ENCODE measurements around the gene SLC4A8.
"Not testable (repeated sequence)": the region's sequence is repeated elsewhere in the genome, so short reads cannot be mapped to it uniquely, and the experiment has no call there.

The SLC4A8 gene

DNA sequence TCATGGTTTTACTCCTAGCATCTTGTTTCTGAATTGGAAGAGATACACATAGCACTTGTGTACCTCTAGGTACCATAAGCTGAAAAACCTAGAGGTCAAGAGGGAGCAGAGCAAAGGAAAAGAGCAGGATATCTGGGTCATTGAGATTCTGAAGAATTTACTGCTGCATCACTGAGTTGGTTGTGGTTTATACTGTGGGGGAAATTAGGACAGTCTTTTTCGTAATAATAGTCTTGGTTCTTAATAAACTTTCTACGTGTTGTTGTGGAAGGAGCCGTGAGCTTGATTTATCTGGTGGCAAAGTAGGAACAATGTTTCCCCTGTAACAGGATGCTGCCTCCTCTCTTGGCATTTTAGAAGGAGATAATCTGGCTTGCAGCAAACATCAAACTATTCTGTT lies 80.2 kb downstream of the SLC4A8 start:
- H3K4me3 ChIP-seq (ENCODE audit: control insufficient read depth, low read depth, low read length), result no peak overlapping the region
- TF ChIP-seq, protein P1, sequence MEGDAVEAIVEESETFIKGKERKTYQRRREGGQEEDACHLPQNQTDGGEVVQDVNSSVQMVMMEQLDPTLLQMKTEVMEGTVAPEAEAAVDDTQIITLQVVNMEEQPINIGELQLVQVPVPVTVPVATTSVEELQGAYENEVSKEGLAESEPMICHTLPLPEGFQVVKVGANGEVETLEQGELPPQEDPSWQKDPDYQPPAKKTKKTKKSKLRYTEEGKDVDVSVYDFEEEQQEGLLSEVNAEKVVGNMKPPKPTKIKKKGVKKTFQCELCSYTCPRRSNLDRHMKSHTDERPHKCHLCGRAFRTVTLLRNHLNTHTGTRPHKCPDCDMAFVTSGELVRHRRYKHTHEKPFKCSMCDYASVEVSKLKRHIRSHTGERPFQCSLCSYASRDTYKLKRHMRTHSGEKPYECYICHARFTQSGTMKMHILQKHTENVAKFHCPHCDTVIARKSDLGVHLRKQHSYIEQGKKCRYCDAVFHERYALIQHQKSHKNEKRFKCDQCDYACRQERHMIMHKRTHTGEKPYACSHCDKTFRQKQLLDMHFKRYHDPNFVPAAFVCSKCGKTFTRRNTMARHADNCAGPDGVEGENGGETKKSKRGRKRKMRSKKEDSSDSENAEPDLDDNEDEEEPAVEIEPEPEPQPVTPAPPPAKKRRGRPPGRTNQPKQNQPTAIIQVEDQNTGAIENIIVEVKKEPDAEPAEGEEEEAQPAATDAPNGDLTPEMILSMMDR (conservative IDR thresholded peaks at IDR 0.05; ENCODE audit: control insufficient read depth, insufficient read depth, low read depth, low read length), result no peak
- no peak for DNase-seq (ENCODE audit: low read depth)

- H3K4me3 ChIP-seq (ENCODE audit: control insufficient read depth, low read depth, low read length), result no peak overlapping the region
- TF ChIP-seq, protein P1 (conservative IDR thresholded peaks at IDR 0.05; ENCODE audit: control insufficient read depth, insufficient read depth, low read depth, low read length), result no peak
- no peak for DNase-seq (ENCODE audit: low read depth)
Observed at GRCh38 chr12:51505360-51506105, 80.9 kb downstream of the SLC4A8 start.

GRCh38 chr12:51507178-51507577 lies 82.5 kb downstream of the SLC4A8 start:
- TF ChIP-seq, protein P1 (conservative IDR thresholded peaks at IDR 0.05; ENCODE audit: control insufficient read depth, insufficient read depth, low read depth, low read length), result no peak
- DNase-seq (ENCODE audit: low read depth), result no peak
- no peak overlapping the region for H3K4me3 ChIP-seq (ENCODE audit: control insufficient read depth, low read depth, low read length)

- TF ChIP-seq, protein P1 (conservative IDR thresholded peaks at IDR 0.05; ENCODE audit: control insufficient read depth, insufficient read depth, low read depth, low read length), result no peak
- no peak for DNase-seq (ENCODE audit: low read depth)
- H3K4me3 ChIP-seq (ENCODE audit: control insufficient read depth, low read depth, low read length), result no peak overlapping the region
Observed at GRCh38 chr12:51508285-51508684, 83.7 kb downstream of the SLC4A8 start.

DNA sequence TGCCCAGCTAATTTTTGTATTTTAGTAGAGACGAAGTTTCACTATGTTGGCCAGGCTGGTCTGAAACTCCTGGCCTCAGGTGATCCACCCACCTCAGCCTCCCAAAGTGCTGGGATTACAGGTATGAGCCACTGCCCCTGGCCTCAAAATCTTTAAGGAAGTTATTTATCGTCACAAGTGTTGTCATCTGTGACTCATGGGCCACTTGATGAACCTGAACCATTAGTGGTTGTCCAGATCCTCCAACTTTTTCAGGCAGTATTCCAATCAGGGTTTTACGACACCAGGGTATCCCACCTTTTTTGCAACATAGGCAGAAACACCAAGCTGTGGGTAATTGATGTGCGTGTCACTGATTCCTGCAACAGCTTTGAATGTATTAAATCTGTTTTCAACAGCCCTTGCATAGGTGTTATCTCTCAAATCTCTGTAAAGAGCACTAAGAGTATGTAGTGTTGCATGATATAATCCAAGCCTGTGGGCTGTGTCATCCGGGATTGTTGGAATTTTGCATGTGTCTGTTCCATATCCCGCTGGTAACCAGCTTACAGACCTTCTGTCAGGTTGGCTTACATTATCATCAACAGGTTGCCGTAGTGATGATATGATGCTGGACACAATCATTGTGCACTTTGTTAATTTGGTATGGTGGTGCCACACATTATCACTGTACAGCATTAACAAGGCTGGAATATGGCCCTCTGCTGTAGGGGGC lies 87.1 kb downstream of the SLC4A8 start:
- TF ChIP-seq, protein P1 (conservative IDR thresholded peaks at IDR 0.05; ENCODE audit: control insufficient read depth, insufficient read depth, low read depth, low read length), result no peak
- DNase-seq (ENCODE audit: low read depth), result no peak
- no peak overlapping the region for H3K4me3 ChIP-seq (ENCODE audit: control insufficient read depth, low read depth, low read length)

DNA sequence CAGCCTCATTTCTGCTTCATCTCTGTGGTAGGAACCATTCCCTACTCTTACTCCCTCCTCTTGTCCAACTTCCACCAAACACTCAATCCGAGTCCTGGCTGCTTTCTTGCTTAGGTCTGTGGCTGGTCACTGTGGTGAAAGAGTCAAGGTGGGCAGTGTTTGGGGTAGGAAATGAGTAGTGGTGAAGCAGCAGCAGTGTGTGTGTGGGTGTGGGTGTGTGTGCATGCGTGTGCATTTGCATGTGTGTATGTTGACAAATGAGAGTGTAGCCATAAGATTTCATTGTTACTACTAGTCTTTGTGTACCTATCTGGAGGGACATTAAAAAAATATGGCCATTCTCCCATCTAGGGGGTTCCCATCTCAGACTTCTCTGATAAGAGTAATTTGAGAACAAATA lies 87.8 kb downstream of the SLC4A8 start:
- TF ChIP-seq, protein P1 (conservative IDR thresholded peaks at IDR 0.05; ENCODE audit: control insufficient read depth, insufficient read depth, low read depth, low read length), result no peak

DNA sequence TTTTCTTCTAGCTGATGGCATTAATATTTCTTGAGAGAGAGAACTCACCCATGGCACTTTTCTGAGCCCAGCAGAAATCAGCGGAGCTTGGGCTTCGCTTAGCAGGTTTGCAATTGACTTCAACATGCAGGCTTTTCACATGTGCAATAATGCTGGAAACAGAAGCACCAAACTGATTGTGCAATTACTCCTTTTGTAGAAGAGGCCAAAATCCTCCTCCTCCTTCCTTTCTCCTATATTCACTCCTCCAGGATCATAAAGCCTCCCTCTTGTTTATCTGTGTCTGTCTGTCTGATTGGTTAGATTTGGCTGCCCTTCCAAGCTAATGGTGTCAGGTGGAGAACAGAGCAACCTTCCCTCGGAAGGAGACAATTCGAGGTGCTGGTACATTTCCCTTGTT lies 90.4 kb downstream of the SLC4A8 start:
- peak; percentile 29 for DNase-seq (ENCODE audit: low read depth)
- H3K4me3 ChIP-seq (ENCODE audit: control insufficient read depth, low read depth, low read length), result not testable (repeated sequence)

More for the DNA sequence above, 87.8 kb downstream of the SLC4A8 start:
- no peak for DNase-seq (ENCODE audit: low read depth)
- H3K4me3 ChIP-seq (ENCODE audit: control insufficient read depth, low read depth, low read length), result no peak overlapping the region
